Suppressor macrophage (primary cell): ENCODE results near the gene NEURL1.
"Not testable (repeated sequence)": the region's sequence is repeated elsewhere in the genome, so short reads cannot be mapped to it uniquely, and the experiment has no call there.

Source experiments
- DNase-seq, 4 experiments: peaks; one replicate each; pipeline ENCODE4 v3.0.0-alpha.2; 2020 to 2022

The NEURL1 gene

DNA sequence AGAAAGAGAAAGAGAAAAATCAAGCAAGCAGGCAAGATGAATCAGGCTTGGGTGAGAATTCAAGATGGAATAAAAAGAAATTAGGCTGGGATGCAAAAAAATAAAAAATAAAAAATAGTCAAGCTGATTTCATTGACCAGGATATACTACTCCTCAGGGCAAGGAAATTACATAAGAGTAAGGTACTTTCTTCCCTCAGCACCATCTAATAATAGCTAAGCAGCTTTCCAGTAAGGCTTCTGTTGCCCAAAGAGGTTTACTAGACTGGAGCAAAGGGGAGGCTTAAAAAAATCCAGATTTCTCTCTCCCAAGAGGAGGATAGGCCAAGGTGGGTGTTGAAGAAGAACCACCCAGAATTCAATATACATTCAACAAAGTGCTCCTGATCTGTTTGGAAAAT, 93.6 kb downstream of the NEURL1 start:
- no peak for DNase-seq

DNA sequence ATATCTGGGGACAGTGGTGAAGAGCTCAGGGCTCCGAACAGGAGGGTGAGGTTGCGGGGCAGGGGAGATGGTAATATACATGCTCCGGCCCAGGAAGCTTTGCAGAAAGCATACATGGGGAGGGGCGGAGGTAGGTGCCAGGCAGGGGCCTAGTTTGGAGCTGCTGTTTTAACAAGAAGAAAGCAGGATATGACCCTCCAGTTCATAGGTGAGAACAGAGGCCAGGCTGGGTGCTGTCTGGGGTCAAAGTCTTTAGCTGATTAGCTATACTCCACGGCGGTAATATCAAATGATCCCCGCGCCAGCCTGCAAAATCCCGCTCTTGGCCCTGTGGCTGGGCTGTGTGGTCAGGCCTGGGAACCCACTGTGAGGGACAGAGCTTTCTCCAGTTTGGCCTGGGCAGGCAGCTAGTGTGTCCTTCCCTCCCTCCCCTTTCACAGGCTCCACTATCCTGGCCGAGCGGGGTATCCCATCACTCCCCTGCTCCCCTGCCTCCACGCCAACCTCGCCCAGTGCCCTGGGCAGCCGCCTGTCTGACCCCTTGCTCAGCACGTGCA, 95.6 kb downstream of the NEURL1 start:
- DNase-seq = no peak

DNA sequence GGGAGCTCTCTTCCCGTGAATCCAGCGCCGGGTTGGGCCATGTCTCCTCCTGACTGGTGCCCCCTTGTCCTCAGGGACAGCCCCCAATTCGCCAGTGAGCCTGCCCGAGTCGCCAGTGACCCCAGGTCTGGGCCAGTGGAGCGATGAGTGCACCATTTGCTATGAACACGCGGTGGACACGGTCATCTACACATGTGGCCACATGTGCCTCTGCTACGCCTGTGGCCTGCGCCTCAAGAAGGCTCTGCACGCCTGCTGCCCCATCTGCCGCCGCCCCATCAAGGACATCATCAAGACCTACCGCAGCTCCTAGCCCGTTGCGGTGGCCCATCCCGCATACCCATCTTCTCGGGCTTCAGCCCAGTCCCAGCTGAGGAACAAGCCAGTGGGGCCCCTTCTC, 96.6 kb downstream of the NEURL1 start:
- no peak for DNase-seq

DNA sequence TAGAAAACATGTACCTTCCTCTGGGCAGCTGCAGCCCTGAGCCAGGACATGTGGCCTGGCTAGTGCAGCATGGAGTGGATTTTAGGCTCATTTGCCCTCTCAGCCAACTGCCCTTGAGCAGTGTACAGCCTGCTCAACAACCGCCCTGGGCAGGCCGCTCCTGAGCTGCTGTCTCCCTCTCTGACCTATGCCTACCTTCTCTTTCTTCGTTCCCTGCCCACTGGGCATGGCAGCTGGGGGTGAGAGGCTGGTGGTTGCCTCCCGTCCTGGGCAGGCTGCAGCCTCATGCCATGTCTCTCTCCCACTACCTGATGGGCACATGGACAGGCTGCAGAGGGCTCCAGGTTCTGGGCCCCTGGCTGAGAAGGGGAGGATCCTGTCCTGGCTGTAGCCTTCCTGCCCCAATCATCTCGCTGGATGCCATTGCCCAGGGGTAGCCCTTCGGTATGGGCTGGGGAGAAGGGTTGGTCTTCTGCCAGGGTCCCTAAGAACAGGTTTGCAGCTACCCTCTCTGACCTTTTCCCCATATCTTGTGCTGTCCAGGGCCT, 97.3 kb downstream of the NEURL1 start:
- no peak for DNase-seq

DNA sequence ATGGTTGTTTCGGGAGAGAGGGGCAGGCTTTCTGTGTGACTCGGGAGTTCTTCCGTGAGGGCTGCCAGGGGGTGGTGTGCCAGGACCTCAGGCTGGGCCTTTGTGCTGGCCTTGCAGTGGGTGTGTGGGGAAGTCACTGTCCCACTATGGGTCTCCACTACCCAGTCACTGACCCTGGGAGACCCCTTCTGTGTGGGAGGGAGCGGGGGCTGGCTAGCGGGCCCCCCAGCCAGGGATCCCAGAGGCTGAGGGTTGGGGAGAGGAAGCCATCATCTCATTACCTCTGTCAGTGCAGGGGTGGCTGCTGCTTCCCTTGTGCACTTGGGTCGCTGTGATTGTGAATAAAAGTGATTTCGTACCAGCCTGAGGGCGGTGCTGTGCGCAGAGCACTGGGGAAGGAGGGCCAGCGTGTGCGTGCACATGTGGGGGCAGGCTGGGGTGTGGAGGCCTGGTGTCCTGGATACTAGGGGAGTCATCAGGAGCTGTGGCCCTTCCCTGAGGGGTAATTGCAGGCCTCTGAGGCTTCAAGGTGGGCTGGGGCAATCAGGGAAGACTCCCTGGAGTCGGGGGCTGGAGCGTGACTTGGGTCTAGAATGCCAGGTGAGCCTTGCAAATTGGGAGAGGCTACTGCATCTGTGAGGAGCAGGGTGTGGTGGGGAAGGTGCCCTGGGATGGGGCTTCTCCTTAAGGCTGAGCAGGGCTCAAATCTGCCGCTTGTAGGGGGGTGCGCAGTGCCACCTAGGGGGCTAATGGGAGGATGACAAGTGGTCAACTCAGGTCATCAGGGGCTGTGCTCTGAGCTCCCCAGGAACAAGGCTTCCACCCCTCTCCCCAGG, 98.9 kb downstream of the NEURL1 start:
- DNase-seq = peak; percentile 31 to 68 (median 52)

DNA sequence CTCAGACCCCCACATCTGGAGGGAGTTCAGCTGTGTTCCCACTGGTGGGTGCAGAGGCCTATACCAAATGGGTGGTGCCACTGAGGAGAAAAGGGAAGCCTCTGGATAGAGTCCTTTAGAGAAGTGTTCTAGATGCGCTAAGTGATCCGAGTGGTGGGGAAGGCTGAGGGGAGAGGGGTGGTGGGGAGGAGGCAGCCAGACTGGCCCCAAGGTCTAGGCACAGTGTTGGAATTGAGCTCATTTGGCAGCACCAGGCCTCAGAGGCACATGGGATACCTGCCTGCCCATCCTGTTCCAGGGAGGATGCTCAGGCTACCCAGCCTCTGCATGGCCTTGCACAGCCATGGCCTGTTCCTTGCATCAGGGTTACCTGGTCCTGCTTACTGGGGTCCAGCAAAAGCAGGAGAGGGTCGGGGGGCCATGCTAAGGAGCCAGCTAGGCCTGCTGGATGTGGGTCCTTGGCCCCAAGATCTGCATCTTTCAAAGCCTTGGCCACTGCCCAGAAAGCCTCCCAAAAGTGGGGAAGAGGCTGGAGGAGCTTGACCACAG, 99.6 kb downstream of the NEURL1 start:
- no peak for DNase-seq

DNA sequence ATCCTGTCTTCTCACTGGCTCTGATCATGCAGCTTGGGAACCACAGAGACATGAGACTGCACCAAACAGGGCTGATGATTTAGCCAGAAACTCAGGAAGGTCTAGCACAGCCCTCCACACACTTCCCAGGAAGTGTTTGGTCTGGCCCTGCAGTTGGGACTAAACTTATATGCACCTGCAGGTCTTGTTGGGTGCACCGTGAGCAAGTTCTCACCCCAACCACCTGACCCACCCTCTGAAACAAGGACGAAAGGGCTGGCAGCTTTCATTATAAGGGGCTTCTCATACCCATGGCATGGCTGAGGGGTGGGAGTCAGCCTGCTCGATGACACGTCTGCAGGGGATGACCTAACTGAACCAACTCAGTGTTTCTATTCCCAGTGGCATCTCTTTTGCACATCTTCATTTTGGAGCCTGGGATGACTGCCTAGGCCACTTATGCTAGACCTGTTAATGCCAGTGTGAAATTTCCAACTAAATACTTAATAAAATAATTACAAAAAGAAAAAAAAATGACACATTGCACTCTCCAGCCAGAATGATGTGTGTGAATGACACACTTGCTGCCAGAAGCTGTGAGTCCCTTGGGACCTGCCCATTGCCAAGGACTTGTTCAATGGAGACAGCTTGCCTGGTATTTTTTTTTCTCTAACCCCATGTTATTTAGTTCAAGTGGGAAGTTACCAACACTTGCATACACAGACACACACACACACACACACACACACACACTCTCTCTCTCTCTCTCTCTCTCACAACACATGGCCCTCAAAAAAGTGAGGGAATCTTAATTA, 102.6 kb downstream of the NEURL1 start:
- no peak for DNase-seq

DNA sequence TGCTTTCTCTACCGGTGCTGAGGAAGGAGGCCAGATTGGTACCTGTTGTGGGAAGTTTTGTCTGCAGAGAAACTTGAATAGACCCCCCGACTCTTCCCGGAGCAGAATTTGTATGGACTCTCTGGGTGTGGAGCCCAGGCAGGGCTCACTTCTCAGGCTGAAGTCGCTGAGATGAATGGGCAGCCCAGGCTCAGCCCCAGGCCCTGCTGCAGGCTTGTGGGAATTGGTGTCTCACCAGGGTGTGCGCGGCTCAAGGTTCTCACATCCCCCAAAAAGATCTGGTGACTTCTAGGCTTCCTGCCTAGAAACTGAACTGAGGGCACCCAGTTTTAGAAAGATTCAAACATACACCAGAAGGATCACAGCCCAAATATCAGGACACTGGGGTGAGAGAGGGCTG, 103.5 kb downstream of the NEURL1 start:
- no peak for DNase-seq

DNA sequence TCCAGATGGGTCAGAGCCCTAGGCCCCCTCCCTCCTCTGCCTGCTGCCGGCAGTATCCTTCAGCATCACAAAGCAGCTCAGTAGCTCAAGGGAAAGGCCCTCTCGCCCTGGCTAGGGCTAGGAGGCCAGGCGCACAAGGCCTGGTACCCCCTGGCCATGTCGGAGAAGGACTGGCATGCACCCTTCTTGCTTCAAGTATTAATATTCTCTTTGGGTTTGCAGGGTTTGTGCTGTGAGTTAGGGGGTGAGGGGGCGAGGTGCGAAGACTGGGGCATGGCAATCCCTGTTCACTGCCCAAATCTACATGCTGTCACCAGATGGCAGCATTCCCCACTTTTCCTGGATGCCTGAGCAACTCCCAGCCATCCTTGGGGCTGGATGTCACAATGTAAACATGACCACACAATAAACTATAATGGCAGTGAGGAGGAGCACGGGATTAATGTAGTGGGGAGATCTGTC, 105.2 kb downstream of the NEURL1 start:
- peak; percentile 52 to 71 (median 66) for DNase-seq

DNA sequence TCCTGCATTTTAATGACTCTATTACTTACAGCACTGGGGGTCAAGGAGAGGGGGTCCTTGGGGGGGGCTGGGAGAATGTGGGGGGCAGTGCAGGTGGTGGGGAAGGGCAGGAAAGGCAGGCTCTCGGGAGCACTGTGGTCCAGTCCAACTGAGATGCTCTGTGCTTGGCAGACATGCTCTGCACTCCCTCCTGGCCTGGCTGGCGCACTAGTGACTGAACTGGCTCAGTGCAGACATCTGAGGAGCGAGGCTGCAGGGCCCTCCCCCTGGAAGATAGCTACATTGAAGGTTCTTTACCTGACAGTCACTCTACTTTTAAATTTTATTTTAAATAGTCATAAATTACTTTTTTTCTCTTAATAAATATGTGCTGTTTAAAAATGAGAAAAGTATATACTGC, 105.7 kb downstream of the NEURL1 start:
- DNase-seq = no peak

DNA sequence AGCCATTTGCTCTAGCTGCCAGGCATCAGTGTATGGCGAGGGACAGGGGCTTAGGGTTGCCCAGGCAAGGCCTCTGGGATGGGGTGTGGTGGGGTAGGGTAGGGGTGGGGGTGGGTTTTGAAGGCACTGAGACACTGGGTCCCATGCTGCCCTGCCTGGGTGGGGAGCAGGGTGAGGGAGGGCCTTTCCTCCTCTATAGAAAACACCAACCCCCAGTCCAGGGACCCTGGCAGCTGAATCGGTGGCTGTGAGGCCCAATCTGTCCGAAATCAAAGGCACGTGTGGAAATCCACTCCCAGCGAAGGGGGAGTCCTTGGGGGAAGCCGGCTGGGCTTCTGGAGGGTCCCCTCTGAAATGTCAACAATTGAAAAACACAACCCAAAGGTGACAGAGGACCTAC, 106.4 kb downstream of the NEURL1 start:
- no peak for DNase-seq

DNA sequence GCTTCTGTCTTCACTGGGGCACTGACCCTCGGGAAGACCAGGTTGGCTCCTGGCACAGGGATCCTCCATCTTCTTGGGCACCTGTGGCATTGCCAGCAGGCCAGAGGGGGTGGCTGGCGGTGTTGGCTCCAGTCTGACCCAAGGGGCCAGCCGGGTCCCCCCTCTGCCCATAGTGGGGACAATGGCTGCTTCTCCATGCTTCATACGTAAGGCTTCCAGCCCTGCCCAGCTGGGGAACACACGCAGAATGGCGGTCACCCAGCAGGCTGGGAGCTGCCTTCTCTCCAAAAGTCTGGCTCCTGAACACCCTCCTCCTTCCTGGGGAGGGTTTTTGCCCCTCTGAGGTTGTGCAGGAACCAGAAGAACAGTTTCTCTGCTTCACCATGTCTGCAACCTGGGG, 106.8 kb downstream of the NEURL1 start:
- DNase-seq = no peak

DNA sequence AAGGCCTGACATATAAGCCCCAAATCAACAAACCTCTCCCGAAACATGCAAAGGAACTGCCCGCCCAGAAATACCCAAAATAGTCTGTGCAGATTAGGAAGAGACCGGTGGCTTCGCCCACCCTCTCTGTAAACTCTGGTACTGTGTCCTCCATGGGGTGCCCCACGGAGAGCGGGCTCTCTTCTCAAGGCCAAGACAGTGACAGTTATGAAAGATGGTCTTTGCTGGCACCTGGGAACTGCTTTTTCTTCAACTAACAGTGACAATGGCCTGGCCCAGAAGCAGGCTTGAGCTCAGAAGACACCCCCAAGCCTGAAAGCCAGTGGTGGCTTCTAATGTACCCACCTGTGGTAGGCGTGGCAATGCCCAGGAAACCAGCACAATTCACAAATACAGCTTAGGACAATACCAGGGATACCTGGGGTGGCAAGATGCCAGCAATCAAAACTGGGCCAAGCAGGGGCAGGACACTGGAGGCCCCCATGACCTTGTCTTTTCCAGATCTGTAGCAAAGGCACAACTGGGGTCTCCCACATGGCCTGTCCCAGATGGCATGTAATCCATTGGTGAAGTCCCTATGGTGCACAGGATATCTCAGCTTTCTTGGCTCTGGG, 107.6 kb downstream of the NEURL1 start:
- no peak for DNase-seq

DNA sequence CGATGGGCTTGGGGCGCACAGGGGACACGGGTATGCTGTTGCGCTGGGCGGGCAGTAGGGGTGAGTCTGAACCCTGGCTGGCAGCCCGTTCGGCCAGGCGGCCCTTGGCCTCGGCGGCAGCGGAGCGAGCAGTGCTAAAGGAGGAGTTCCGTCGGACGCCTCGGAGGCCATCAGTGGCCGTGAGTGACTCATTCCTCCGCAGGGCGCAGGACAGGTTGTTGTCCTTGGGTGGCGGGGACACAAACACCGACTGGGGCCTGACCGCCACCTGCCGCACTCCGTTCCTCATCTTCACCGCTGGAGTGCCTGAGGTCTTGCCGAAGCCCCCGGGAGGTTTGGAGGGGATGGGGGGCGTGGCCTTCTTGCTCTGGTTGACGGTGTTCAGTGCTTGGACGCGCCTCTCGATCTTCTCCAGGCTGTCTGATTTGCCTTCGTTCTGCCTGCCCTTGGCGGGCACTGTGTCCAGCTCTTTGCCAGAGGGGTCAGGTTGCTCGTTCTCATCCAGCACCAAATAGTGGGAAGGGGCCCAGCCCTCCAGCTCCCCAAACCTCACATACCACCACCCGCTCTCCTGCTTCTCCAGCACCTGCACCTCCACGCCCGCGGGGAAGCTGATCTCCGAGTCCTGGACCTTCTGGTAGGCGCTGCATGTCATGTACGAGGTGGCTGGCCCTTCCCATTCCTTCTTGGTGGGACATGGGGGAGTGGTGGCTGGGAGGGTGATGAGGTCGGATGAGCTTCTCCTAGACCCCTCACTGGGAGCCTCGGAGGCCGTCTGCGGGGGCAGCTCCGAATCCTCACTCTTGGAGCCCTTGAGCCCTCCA, 108.7 kb downstream of the NEURL1 start:
- no peak for DNase-seq

DNA sequence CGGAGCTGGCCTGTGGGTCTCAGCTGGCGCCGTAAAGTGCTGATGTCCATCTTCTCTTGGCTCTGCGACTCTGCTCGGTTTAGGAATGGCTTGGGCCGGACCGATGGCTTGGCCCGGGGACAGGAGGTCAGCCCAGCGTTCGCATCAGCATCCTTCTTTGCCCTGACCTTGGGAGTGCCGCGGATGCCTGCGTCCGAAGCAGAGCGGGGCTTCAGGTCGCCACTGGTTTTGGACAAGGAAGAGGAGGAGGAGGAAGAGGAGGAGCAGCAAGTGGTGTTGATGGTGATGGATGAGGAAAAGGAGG, 109.3 kb downstream of the NEURL1 start:
- no peak for DNase-seq

DNA sequence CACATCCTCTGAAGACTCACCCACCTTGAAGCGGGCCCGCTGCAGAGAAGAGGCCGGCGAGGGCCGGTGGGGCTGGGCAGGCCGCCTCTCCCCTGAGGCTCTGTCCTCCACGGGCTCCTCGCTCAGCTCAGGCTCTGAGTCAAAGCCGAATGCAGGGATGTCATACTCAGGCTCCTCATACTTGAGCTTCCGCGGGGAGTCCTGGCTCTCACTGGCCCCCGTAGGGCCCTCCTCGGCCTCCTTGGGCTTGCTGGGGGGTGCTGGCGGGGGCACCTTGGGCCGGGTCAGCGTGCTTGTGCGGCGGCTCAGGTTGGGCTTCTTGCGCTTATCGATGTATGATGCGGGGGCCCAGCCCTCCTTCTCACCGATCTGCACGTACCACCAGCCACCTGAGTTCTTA, 109.9 kb downstream of the NEURL1 start:
- DNase-seq = no peak

DNA sequence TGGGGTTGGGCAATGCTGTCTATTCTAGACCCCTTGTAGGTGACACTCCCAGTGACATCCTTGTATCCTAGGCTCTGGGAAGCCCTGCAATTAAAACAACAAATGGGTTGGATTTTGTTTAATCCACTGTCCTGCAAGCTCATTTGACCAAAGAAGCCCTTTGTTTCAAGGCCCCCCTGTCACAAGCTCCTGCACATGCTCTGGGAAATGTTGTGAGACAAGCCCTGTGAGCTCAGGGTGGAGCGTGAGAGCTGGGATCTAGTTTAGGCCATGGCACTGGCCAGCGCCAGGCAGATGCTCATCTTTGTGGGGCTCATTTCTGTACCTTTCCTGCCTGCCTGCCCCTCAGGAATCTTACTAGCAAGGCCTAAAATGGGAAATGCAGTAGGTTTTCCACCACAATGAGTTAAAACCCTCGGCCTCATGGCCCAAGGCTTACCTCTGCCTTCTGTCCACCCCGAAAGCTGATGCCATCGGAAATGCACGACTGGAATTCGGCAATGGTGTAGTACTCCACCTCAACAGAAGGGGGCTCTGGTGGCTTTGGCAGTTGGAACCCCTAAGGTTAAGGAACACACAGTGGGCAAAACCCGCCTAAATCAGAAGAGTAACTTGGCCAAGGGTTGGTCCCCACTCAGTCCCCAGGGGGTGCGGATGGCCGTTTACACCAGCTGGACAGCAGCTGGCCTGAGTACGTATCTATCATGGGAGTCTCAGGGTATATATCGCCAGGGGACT, 112.0 kb downstream of the NEURL1 start:
- DNase-seq = peak; percentile 58 to 76 (median 67)

DNA sequence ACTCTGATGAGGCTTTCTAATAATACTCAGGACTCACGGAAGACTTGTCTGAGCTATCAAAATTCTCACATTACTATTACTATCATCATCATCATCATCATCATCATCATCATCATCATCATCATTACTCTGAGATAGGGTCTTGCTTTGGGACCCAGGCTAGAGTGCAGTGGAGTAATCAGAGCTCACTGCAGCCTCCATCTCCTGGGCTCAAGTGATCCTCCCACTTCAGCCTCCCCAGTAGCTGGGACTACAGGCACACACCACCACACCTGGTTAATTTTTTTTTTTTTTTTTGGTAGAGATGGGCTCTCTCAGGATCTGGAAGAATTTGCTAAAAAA, 112.6 kb downstream of the NEURL1 start:
- DNase-seq = not testable (repeated sequence)

DNA sequence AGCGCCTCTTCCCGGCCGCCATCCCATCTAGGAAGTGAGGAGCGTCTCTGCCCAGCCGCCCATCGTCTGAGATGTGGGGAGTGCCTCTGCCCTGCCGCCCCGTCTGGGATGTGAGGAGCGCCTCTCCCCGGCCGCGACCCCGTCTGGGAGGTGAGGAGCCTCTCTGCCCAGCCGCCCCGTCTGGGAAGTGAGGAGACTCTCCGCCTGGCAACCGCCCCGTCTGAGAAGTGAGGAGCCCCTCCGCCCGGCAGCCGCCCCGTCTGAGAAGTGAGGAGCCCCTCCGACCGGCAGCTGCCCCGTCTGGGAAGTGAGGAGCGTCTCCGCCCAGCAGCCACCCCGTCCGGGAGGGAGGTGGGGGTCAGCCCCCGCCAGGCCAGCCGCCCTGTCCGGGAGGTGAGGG, 113.5 kb downstream of the NEURL1 start:
- not testable (repeated sequence) for DNase-seq

DNA sequence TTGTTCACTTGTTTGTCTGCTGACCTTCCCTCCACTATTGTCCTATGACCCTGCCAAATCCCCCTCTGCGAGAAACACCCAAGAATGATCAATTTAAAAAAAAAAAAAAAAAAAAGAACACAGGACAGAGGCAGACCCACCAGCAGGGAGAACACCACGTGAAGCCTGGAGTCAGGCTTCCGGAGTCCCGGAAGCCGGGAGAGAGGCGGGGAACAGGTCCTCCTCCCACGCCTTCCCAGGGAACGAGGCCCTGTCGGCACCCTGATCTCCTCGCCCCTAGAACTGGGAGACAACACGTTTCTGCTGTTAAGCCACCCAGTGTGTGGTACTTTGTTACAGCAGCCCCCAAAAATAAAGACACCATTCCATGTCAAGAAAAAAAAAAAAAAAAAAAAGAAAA, 114.6 kb downstream of the NEURL1 start:
- not testable (repeated sequence) for DNase-seq
